NCI-H1092 treated with DMSO at 0.1 percent for 48 hours (cell line): ENCODE measurements around the gene TCFL5.
"Not testable (repeated sequence)": the region's sequence is repeated elsewhere in the genome, so short reads cannot be mapped to it uniquely, and the experiment has no call there.

ENCODE experiments used
- DNase-seq: peaks from one replicate; lab custom pipeline; 2025; lab: John Stamatoyannopoulos, UW

Gene TCFL5

GRCh38 chr20:62853304-62853703 lies 8.3 kb downstream of the TCFL5 start:
- not testable (repeated sequence) for DNase-seq

GRCh38 chr20:62852841-62853240 lies 8.8 kb downstream of the TCFL5 start:
- no peak for DNase-seq

- no peak for DNase-seq
Observed at GRCh38 chr20:62852196-62852595, 9.4 kb downstream of the TCFL5 start.

GRCh38 chr20:62850333-62850974 lies 11.2 kb downstream of the TCFL5 start:
- no peak for DNase-seq

- DNase-seq: no peak
Observed at GRCh38 chr20:62849431-62849830, 12.2 kb downstream of the TCFL5 start.

- DNase-seq: not testable (repeated sequence)
Observed at GRCh38 chr20:62848917-62849316, 12.7 kb downstream of the TCFL5 start.

GRCh38 chr20:62846166-62846890 lies 15.3 kb downstream of the TCFL5 start:
- no peak for DNase-seq

- no peak for DNase-seq
Observed at GRCh38 chr20:62845416-62846160, 16.0 kb downstream of the TCFL5 start.

GRCh38 chr20:62844182-62844581 lies 17.4 kb downstream of the TCFL5 start:
- no peak for DNase-seq

- DNase-seq: no peak
Observed at GRCh38 chr20:62843656-62844055, 18.0 kb downstream of the TCFL5 start.

GRCh38 chr20:62841705-62842212 lies 19.9 kb downstream of the TCFL5 start:
- no peak for DNase-seq

GRCh38 chr20:62840244-62841197 lies 21.1 kb downstream of the TCFL5 start:
- DNase-seq: no peak

GRCh38 chr20:62839816-62840215 lies 21.8 kb downstream of the TCFL5 start:
- DNase-seq: no peak

- DNase-seq: no peak
Observed at GRCh38 chr20:62839261-62839660, 22.4 kb downstream of the TCFL5 start.

- peak; percentile 63 for DNase-seq
Observed at GRCh38 chr20:62838128-62838891, 23.3 kb downstream of the TCFL5 start.

- DNase-seq: no peak
Observed at GRCh38 chr20:62837790-62838127, 23.9 kb downstream of the TCFL5 start.

- DNase-seq: no peak
Observed at GRCh38 chr20:62836967-62837490, 24.6 kb downstream of the TCFL5 start.

- DNase-seq: no peak
Observed at GRCh38 chr20:62835931-62836861, 25.4 kb downstream of the TCFL5 start.

GRCh38 chr20:62834967-62835730 lies 26.5 kb downstream of the TCFL5 start:
- DNase-seq: no peak
